Fibroblast of lung (primary cell): ENCODE measurements around the gene ARHGAP21.

Source experiments
- CTCF ChIP-seq, 2 donors: IDR thresholded peaks in 1 of 2; conservative IDR thresholded peaks in 1 of 2; 1 replicate in 1 of 2; 2 replicates in 1 of 2; pipeline ENCODE4 v1.5.1; 2011 to 2012; ENCODE audit warnings: low read length in 2 of 2, control low read depth in 1 of 2, inconsistent platforms in 1 of 2, low read depth in 1 of 2, mild to moderate bottlenecking in 1 of 2
- EZH2 ChIP-seq: IDR thresholded peaks from 2 replicates; pipeline ENCODE4 v1.5.1; 2012; ENCODE audit warnings: low read length, control low read depth, mild to moderate bottlenecking; ENCODE audit errors: missing control alignments

DNA sequence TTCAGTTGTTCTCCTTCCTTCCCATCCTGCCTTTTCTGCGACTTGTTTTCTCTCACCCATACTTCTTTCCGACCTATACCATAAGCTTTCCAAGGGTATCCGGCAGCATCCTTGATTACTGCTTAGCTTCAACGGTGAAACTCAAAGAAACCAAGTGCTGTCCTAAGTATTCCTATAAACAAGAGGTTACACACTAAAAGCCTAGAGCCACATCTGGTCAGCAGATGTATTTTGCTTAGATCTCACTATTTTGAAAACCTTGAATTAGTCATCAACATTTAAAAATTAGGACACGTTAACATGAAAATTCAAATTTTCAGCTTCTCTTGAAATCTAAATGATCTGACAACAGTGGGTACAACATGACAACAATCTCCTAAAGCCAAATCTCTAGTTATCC, 20.0 kb downstream of the ARHGAP21 start:
- TF ChIP-seq CTCF (conservative IDR thresholded peaks at IDR 0.05 in 1 of 2, IDR thresholded peaks at IDR 0.05 in 1 of 2; ENCODE audit: low read depth in 1 of 2, low read length in 2 of 2): no peak
- no peak for TF ChIP-seq EZH2
